Endodermal cell (in vitro differentiated cells): Measurements from ENCODE around the gene ACAD10. TPM values are rescaled to one million over a fixed set of nuclear protein-coding genes. Genes with fewer than 3 reads are reported as not detected.
"Not testable (repeated sequence)": the region's sequence is repeated elsewhere in the genome, so short reads cannot be mapped to it uniquely, and the experiment has no call there.

Source experiments
- DNase-seq: peaks from one replicate; pipeline ENCODE4 v3.0.0-alpha.2; 2017
- H3K27ac ChIP-seq: 2 replicates; pipeline ENCODE4 v1.5.1; 2013; ENCODE audit warnings: mild to moderate bottlenecking, low read depth, low read length, moderate library complexity
- H3K27me3 ChIP-seq: 2 replicates; pipeline ENCODE4 v1.6.1; 2013; ENCODE audit warnings: mild to moderate bottlenecking, low read length, moderate library complexity; ENCODE audit not compliant: insufficient read depth, control insufficient read depth, poor library complexity, severe bottlenecking
- H3K36me3 ChIP-seq: 2 replicates; pipeline ENCODE4 v1.7.0; 2013; ENCODE audit warnings: mild to moderate bottlenecking, low read length, moderate library complexity; ENCODE audit not compliant: control insufficient read depth, insufficient read depth
- H3K4me1 ChIP-seq: one replicate; pipeline ENCODE4 v1.7.0; 2013; ENCODE audit warnings: low read length; ENCODE audit not compliant: control insufficient read depth, insufficient read depth
- H3K4me3 ChIP-seq: 2 replicates; pipeline ENCODE4 v1.5.1; 2013; ENCODE audit warnings: mild to moderate bottlenecking, low read length, moderate library complexity
- H3K9ac ChIP-seq: 2 replicates; pipeline ENCODE4 v1.6.1; 2013; ENCODE audit warnings: mild to moderate bottlenecking, low read length, moderate library complexity; ENCODE audit not compliant: poor library complexity, severe bottlenecking; ENCODE audit errors: extremely low read depth
- H3K9me3 ChIP-seq: 2 replicates; pipeline ENCODE4 v1.6.1; 2013; ENCODE audit warnings: mild to moderate bottlenecking, low read length, moderate library complexity; ENCODE audit not compliant: control insufficient read depth
- H3K27ac Mint-ChIP-seq: 2 replicates; pipeline ENCODE4 v1.8.0; 2020; ENCODE audit warnings: mixed read lengths
- H3K27me3 Mint-ChIP-seq: 2 replicates; pipeline ENCODE4 v1.8.0; 2021; ENCODE audit warnings: mild to moderate bottlenecking, mixed read lengths; ENCODE audit not compliant: insufficient read depth
- H3K36me3 Mint-ChIP-seq: 2 replicates; pipeline ENCODE4 v1.8.0; 2020; ENCODE audit warnings: low read depth, mixed read lengths
- H3K4me1 Mint-ChIP-seq: 2 replicates; pipeline ENCODE4 v1.8.0; 2020; ENCODE audit warnings: mixed read lengths
- H3K4me3 Mint-ChIP-seq: 2 replicates; pipeline ENCODE4 v1.8.0; 2020; ENCODE audit warnings: mild to moderate bottlenecking, moderate library complexity, mixed read lengths
- H3K9me3 Mint-ChIP-seq: 2 replicates; pipeline ENCODE4 v1.8.0; 2020; ENCODE audit warnings: mild to moderate bottlenecking, mixed read lengths
- WGBS, 2 experiments: methylation state at CpG; one replicate each; pipeline versions ENCODE4 v1.1.5 to v1.1.7; 2013; ENCODE audit warnings: missing lambda C conversion rate in 2 of 2, mixed read lengths in 1 of 2; ENCODE audit not compliant: insufficient coverage in 1 of 2, insufficient read length in 1 of 2; 5-methylcytosine and 5-hydroxymethylcytosine counted together
- total RNA-seq, 2 donors: library from RNA; stranded (reverse); fragmentation: NEBNext Ultra II Directional in 1 of 2; extraction: Animal tissue kit (Norgen Biotek cat#: 25700) in 1 of 2; gene quantifications; 2 replicates in 1 of 2; 3 replicates in 1 of 2; pipeline ENCODE4 v1.2.1, GENCODE V29; 2021
- TF ChIP-seq, protein P1 (sequence below): fragments of 200-600 bp; sonication (generic); conservative IDR thresholded peaks from 2 replicates; pipeline ENCODE4 v1.5.0; 2021; ENCODE audit warnings: antibody characterized with exemption, mild to moderate bottlenecking

The ACAD10 gene
- total RNA-seq, 2 donors from 2014 or later = 43.7 to 47.0 TPM

DNA sequence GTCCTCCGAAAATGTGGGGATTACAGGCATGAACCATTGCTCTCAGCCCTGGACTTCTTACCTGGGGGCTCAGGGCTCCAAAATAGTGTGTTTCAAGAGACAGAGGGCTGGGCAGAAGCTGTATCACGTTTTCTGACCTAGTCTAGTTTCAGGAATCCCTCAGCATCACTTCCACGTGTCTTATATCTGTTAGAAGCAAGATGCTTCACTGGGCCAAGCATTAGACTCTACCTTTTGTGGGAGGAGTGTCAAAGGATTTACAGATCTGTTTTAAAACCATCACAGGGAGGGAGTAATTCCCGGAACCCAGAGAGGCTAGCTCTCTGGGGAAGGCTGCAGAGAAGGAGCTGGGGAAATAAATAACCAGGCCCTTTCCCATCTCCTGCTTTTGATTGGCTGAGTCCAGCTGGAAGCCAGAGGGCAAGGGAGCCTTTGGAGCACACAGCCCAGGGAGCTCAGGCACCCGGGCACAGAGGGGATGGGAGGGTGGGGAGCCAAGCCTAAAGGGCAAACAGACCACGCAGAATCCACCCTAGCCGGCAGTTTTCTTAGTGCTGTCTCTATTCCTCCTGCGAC is 47.6 kb downstream of the ACAD10 start:
- no peaks in the 10 kb centered on the region for H3K9me3 Mint-ChIP-seq
- Histone ChIP-seq H3K9me3 (no peaks in the 10 kb centered on the region), H3K4me1 (no peaks in the 10 kb centered on the region), H3K27me3 (no peaks in the 10 kb centered on the region), H3K36me3 (peaks cover 15% of the 10 kb centered on the region), H3K9ac (no peak overlapping the region), H3K27ac (no peak overlapping the region), H3K4me3 (no peak overlapping the region)
- 89 to 93% methylated on average over 5 to 8 of the region's 8 CpGs for WGBS, 2 experiments
- DNase-seq = no peak
- H3K27me3 Mint-ChIP-seq = no peaks in the 10 kb centered on the region
- TF ChIP-seq, protein P1, sequence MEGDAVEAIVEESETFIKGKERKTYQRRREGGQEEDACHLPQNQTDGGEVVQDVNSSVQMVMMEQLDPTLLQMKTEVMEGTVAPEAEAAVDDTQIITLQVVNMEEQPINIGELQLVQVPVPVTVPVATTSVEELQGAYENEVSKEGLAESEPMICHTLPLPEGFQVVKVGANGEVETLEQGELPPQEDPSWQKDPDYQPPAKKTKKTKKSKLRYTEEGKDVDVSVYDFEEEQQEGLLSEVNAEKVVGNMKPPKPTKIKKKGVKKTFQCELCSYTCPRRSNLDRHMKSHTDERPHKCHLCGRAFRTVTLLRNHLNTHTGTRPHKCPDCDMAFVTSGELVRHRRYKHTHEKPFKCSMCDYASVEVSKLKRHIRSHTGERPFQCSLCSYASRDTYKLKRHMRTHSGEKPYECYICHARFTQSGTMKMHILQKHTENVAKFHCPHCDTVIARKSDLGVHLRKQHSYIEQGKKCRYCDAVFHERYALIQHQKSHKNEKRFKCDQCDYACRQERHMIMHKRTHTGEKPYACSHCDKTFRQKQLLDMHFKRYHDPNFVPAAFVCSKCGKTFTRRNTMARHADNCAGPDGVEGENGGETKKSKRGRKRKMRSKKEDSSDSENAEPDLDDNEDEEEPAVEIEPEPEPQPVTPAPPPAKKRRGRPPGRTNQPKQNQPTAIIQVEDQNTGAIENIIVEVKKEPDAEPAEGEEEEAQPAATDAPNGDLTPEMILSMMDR = no peak
- no peaks in the 10 kb centered on the region for H3K4me1 Mint-ChIP-seq
- H3K27ac Mint-ChIP-seq = no peak overlapping the region
- peaks cover 54% of the 10 kb centered on the region for H3K36me3 Mint-ChIP-seq
- H3K4me3 Mint-ChIP-seq = no peak overlapping the region

DNA sequence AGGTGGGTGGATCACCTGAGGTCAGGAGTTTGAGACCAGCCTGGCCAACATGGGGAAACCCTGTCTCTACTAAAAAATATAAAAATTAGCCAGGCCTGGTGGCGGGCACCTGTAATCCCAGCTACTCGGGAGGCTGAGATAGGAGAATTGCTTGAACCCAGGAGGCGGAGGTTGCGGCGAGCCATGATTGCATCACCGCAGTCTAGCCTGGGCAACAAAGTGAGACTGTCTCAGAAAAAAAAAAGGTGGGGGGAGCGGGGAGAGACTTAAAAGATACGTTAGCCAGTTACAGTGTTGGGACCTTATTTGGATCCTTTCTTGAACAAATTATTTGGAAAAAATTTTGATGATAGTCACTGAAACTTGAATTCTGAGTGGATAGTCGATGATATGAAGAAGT is 53.7 kb downstream of the ACAD10 start:
- not testable (repeated sequence) for H3K27ac Mint-ChIP-seq, H3K4me3 Mint-ChIP-seq, H3K36me3 ChIP-seq, H3K4me1 ChIP-seq, DNase-seq, H3K27ac ChIP-seq, H3K9me3 Mint-ChIP-seq, H3K27me3 ChIP-seq, H3K9ac ChIP-seq, H3K9me3 ChIP-seq, H3K4me3 ChIP-seq, H3K4me1 Mint-ChIP-seq, H3K27me3 Mint-ChIP-seq
- WGBS, 2 experiments = 96 to 98% methylated on average over 9 of the region's 9 CpGs
- peaks cover 34% of the 10 kb centered on the region for H3K36me3 Mint-ChIP-seq

DNA sequence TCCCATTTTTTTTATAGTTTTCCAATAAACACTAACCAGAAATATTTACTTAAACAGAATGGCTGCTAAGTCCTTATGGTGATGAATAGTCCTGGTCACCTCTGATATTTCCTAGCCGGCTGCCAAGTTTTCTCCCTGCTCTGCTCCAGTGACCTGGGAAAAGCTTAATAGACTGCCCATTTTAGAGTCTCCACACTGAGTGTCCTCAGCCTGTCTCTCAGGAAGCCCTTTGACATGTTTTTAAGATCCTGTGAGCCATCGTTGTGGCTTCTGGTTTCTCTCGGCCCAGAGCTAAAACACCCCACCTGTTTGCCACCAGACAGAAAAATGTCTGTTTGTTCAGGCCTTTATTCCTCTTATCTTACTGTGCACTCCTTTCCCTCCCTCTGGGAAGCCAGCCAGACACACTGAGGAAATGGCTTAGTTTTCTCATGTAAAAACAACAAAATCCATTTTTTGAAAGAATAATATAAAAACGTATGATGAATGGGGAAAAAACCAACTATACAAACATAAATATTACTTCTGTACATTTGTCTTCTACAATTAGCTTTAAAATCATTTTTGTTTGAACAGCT is 55.5 kb downstream of the ACAD10 start:
- Histone ChIP-seq H3K9me3 (no peaks in the 10 kb centered on the region), H3K27ac (peak overlapping the region; percentile 38), H3K4me3 (no peak overlapping the region), H3K36me3 (peaks cover 21% of the 10 kb centered on the region), H3K9ac (no peak overlapping the region), H3K27me3 (no peaks in the 10 kb centered on the region), H3K4me1 (peaks cover 9% of the 10 kb centered on the region)
- H3K27ac Mint-ChIP-seq = no peak overlapping the region
- H3K27me3 Mint-ChIP-seq = no peaks in the 10 kb centered on the region
- no peak for DNase-seq
- TF ChIP-seq, protein P1 = no peak
- H3K36me3 Mint-ChIP-seq = peaks cover 38% of the 10 kb centered on the region
- H3K9me3 Mint-ChIP-seq = no peaks in the 10 kb centered on the region
- 93 to 94% methylated on average over 3 of the region's 4 CpGs for WGBS, 2 experiments
- no peak overlapping the region for H3K4me3 Mint-ChIP-seq
- peaks cover 10% of the 10 kb centered on the region for H3K4me1 Mint-ChIP-seq
